Neuronal stem cell (in vitro differentiated cells): ENCODE results near the gene KLHL2.
A peak's percentile ranks its signal among the peaks of the same experiment; 100 is the strongest.

Source experiments
- DNase-seq: peaks from one replicate; pipeline ENCODE4 v3.0.0-alpha.2; 2013; ENCODE audit warnings: low spot score
- H2AFZ ChIP-seq: one replicate; pipeline ENCODE4 v1.6.1; 2013; ENCODE audit warnings: mild to moderate bottlenecking, low read length, inconsistent platforms
- H2AK5ac ChIP-seq: 2 replicates; pipeline ENCODE4 v1.6.1; 2013; ENCODE audit warnings: low read depth, mild to moderate bottlenecking, inconsistent platforms, low read length, moderate library complexity, mixed read lengths
- H2BK120ac ChIP-seq: 2 replicates; pipeline ENCODE4 v1.6.1; 2013; ENCODE audit warnings: low read depth, mild to moderate bottlenecking, inconsistent platforms, low read length, moderate library complexity, mixed read lengths
- H2BK12ac ChIP-seq: one replicate; pipeline ENCODE4 v1.6.1; 2013; ENCODE audit warnings: low read length, inconsistent platforms
- H2BK15ac ChIP-seq: 2 replicates; pipeline ENCODE4 v1.6.1; 2013; ENCODE audit warnings: mild to moderate bottlenecking, low read length, inconsistent platforms, mixed read lengths
- H2BK5ac ChIP-seq: one replicate; pipeline ENCODE4 v1.6.1; 2013; ENCODE audit warnings: inconsistent platforms, mild to moderate bottlenecking, low read length, moderate library complexity
- H3K14ac ChIP-seq: one replicate; pipeline ENCODE4 v1.6.1; 2013; ENCODE audit warnings: low read length, inconsistent platforms
- H3K18ac ChIP-seq: 2 replicates; pipeline ENCODE4 v1.6.1; 2013; ENCODE audit warnings: low read length, inconsistent platforms
- H3K23ac ChIP-seq: 2 replicates; pipeline ENCODE4 v1.6.1; 2013; ENCODE audit warnings: low read depth, mild to moderate bottlenecking, mixed read lengths, low read length, inconsistent platforms; ENCODE audit not compliant: poor library complexity
- H3K27ac ChIP-seq: replicated peaks from 3 replicates; pipeline ENCODE4 v1.5.1; 2013; ENCODE audit warnings: low read length, inconsistent platforms
- H3K27me3 ChIP-seq, 3 experiments: 2 replicates each; pipeline ENCODE4 v1.6.1; 2013; ENCODE audit warnings: low read length in 3 of 3, mild to moderate bottlenecking in 2 of 3, inconsistent platforms in 1 of 3, low read depth in 1 of 3, mixed read lengths in 1 of 3, moderate library complexity in 1 of 3; ENCODE audit not compliant: control insufficient read depth in 3 of 3, insufficient read depth in 3 of 3
- H3K36me3 ChIP-seq, 2 donors: replicated peaks in 1 of 2; 2 replicates each; pipeline ENCODE4 v1.6.1; 2013; ENCODE audit warnings: low read length in 2 of 2; ENCODE audit not compliant: control insufficient read depth in 2 of 2, insufficient read depth in 2 of 2
- H3K4ac ChIP-seq: 2 replicates; pipeline ENCODE4 v1.6.1; 2013; ENCODE audit warnings: inconsistent platforms, mild to moderate bottlenecking, low read length, moderate library complexity
- H3K4me1 ChIP-seq, 2 donors: 1 replicate in 1 of 2; 2 replicates in 1 of 2; pipeline ENCODE4 v1.6.1; 2013; ENCODE audit warnings: low read length in 2 of 2, low read depth in 1 of 2; ENCODE audit not compliant: control insufficient read depth in 2 of 2, insufficient read depth in 1 of 2
- H3K4me2 ChIP-seq: one replicate; pipeline ENCODE4 v1.6.1; 2013; ENCODE audit warnings: mild to moderate bottlenecking, low read length, inconsistent platforms; ENCODE audit not compliant: insufficient read depth, poor library complexity, severe bottlenecking
- H3K4me3 ChIP-seq, 2 donors: 2 replicates each; pipeline ENCODE4 v1.5.1; 2013; ENCODE audit warnings: low read length in 2 of 2, mild to moderate bottlenecking in 2 of 2, inconsistent platforms in 1 of 2, moderate library complexity in 1 of 2
- H3K79me1 ChIP-seq: one replicate; pipeline ENCODE4 v1.6.1; 2013; ENCODE audit warnings: low read depth, mild to moderate bottlenecking, inconsistent platforms, low read length, moderate library complexity
- H3K9ac ChIP-seq: one replicate; pipeline ENCODE4 v1.6.1; 2013; ENCODE audit warnings: mild to moderate bottlenecking, low read depth, low read length, inconsistent platforms; ENCODE audit not compliant: poor library complexity
- H3K9me3 ChIP-seq, 2 donors: replicated peaks in 1 of 2; 2 replicates each; pipeline versions ENCODE3 to v1.6.1; 2013; ENCODE audit warnings: low read length in 2 of 2, mild to moderate bottlenecking in 2 of 2, inconsistent platforms in 1 of 2, low read depth in 1 of 2, mixed read lengths in 1 of 2, moderate library complexity in 1 of 2; ENCODE audit not compliant: control insufficient read depth in 2 of 2, insufficient read depth in 1 of 2
- H4K8ac ChIP-seq: one replicate; pipeline ENCODE4 v1.6.1; 2013; ENCODE audit warnings: low read depth, mild to moderate bottlenecking, inconsistent platforms, low read length, moderate library complexity
- H4K91ac ChIP-seq: one replicate; pipeline ENCODE4 v1.6.1; 2013; ENCODE audit warnings: low read length, low read depth, mild to moderate bottlenecking, inconsistent platforms; ENCODE audit not compliant: poor library complexity
- WGBS, 2 donors: extraction: QIAGEN DNeasy Blood & Tissue Kit; methylation state at CpG; one replicate each; pipeline ENCODE4 v1.1.7; 2013; ENCODE audit warnings: missing lambda C conversion rate in 2 of 2, mixed read lengths in 1 of 2; ENCODE audit not compliant: insufficient read length in 2 of 2, insufficient replicate concordance in 1 of 2; ENCODE audit errors: extremely low coverage in 2 of 2; 5-methylcytosine and 5-hydroxymethylcytosine counted together

Gene KLHL2

DNA sequence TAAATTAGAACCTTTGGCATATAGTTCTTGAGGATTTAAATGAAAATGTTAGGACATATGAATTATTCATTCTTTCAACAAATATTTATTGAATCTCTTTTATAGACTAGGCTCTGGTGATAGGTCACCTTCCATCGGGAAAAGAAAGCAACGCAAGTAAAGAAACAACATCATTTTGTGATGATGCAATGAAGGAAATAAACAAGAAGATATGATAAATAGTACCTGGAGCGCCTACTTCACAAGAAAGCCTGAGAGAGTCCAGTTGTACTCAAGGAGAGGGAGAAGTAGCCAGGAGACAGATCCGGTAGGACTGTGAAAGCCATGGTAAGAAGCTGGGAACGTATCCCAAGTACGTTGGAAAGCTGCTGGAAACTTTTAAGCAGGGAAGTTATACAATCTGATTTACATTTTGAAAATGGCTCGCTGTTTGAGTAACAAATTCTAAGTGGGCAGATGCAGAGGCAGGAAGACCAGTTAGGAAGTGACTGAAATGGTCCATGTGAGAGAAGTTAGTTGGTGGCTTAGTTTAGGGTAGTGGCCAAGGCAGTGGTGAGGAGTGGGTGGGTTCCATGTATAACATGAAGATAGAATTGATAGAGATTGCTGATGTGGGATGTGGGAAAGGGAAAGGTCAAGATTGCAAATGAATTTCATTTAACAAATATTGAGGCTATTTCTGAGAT, 153.8 kb downstream of the KLHL2 start:
- H2BK12ac ChIP-seq, result no peak overlapping the region
- no peak overlapping the region for H3K4ac ChIP-seq
- H3K18ac ChIP-seq, result no peak overlapping the region

DNA sequence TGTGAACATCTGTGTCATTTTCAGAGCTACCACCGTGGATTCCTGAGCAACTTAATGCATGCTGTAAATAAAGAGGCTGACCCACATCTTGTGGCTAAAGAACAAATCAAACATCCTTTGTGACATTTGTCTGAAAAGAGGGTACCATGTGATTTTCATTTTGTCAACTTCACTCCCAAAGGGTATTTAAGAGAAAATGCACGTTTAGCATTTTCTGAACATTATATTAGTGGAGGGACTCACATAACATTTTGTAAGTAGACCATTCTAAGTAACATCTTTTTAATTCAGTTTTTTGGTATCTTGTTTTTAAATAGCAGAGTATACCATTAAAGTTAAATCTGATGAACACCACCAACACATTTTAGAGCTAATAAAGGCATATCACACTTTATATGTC, 154.4 kb downstream of the KLHL2 start:
- Histone ChIP-seq H2AK5ac (no peak overlapping the region), H3K4me3 (no peak overlapping the region), H2AFZ (no peak overlapping the region), H3K23ac (no peak overlapping the region), H2BK5ac (no peak overlapping the region), H4K8ac (no peak overlapping the region), H3K4ac (no peak overlapping the region), H2BK12ac (no peak overlapping the region), H3K36me3 (no peaks in the 10 kb centered on the region), H2BK120ac (no peak overlapping the region), H3K14ac (no peak overlapping the region), H3K9me3 (no peaks in the 10 kb centered on the region), H3K79me1 (no peaks in the 10 kb centered on the region), H3K4me1 (peaks cover 0 to 2% of the 10 kb centered on the region in 2 donors), H3K27ac (no peak overlapping the region), H4K91ac (no peak overlapping the region), H3K18ac (no peak overlapping the region), H3K4me2 (no peak overlapping the region), H2BK15ac (no peak overlapping the region), H3K27me3 (no peaks in the 10 kb centered on the region), H3K9ac (no peak overlapping the region)
- no CpG with 5 or more reads among the region's 2 CpGs for WGBS, 2 donors
- DNase-seq, result no peak

More for the DNA sequence above, 153.8 kb downstream of the KLHL2 start:
- Histone ChIP-seq H3K27ac (no peak overlapping the region), H4K8ac (no peak overlapping the region), H3K4me1 (peaks cover 0 to 2% of the 10 kb centered on the region in 2 donors), H4K91ac (no peak overlapping the region), H3K9me3 (no peaks in the 10 kb centered on the region), H3K4me2 (no peak overlapping the region), H2BK5ac (no peak overlapping the region), H2AFZ (no peak overlapping the region), H3K79me1 (no peaks in the 10 kb centered on the region), H3K27me3 (no peaks in the 10 kb centered on the region), H3K23ac (no peak overlapping the region), H3K4me3 (no peak overlapping the region), H3K14ac (no peak overlapping the region), H2BK120ac (no peak overlapping the region), H2AK5ac (no peak overlapping the region), H2BK15ac (no peak overlapping the region), H3K9ac (no peak overlapping the region), H3K36me3 (no peaks in the 10 kb centered on the region)
- no peak for DNase-seq
- WGBS, 2 donors, result no CpG with 5 or more reads among the region's 7 CpGs

DNA sequence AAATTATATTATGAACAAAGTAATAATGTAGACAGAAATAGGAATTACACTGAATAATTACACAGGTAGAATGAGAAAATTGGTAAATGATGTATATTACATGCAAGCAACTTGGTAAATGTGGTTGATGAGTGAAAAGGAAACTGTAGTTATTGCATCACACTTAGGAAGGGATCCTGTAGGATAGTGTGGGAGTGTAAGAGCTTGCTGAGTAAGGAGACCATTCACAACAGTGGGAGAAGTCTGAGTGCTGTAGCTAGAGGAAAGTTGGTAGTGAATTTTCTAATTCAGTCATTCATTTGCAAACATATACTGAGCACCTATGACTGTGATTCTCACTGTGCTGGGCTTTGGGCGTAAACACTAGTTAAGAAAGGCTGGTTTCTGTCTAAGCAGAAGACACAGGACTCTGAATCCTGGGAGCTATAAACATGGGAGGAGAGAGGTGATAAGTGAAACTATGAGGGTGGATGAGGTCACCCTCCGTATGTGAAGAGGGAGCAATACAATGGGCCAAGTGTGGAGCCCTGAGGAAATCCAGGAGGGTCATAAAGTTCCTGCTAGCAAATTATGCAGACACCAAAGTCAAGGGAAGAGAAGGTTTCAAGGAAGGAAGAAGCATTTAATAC, 157.2 kb downstream of the KLHL2 start:
- no peak overlapping the region for H3K4me3 ChIP-seq
- H3K27me3 ChIP-seq, result no peaks in the 10 kb centered on the region
- no peak overlapping the region for H2BK5ac ChIP-seq
- no peaks in the 10 kb centered on the region for H3K9me3 ChIP-seq
- no peak overlapping the region for H3K18ac ChIP-seq
- H2BK120ac ChIP-seq, result no peak overlapping the region
- H3K9ac ChIP-seq, result no peak overlapping the region
- no peak overlapping the region for H2AK5ac ChIP-seq
- no CpG with 5 or more reads among the region's 2 CpGs for WGBS, 2 donors
- H3K79me1 ChIP-seq, result no peaks in the 10 kb centered on the region
- H2BK12ac ChIP-seq, result no peak overlapping the region
- no peak for DNase-seq
- no peak overlapping the region for H3K14ac ChIP-seq
- H2BK15ac ChIP-seq, result no peak overlapping the region
- H3K4me1 ChIP-seq, result no peaks in the 10 kb centered on the region
- no peak overlapping the region for H4K8ac ChIP-seq
- no peak overlapping the region for H3K23ac ChIP-seq
- H3K4me2 ChIP-seq, result no peak overlapping the region
- H3K27ac ChIP-seq, result no peak overlapping the region
- H4K91ac ChIP-seq, result no peak overlapping the region
- no peaks in the 10 kb centered on the region for H3K36me3 ChIP-seq
- no peak overlapping the region for H2AFZ ChIP-seq
- no peak overlapping the region for H3K4ac ChIP-seq

DNA sequence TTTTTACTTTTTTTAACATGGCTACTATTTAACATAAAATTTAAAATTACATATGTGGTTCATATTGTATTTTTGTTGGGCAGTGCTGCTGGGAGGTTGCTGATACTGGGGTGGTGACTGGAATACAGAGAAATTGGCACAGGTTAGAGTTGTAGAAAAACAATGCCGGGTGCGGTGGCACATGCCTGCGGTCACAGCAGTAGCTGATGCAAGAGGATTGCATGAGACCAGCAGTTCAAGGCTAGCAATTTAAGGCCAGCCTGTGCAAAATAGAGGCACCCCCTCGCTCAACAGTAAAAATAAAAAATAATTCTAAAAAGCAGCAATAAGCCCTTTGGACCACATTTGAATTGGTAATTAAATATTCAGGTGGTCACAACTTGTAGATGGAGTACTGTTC, 159.7 kb downstream of the KLHL2 start:
- no peak for DNase-seq
- Histone ChIP-seq H4K8ac (no peak overlapping the region), H3K4me1 (no peaks in the 10 kb centered on the region), H3K23ac (no peak overlapping the region), H3K79me1 (no peaks in the 10 kb centered on the region), H3K4ac (no peak overlapping the region), H2BK120ac (no peak overlapping the region), H3K27ac (no peak overlapping the region), H3K4me3 (no peak overlapping the region), H2BK15ac (no peak overlapping the region), H3K27me3 (no peaks in the 10 kb centered on the region), H2AK5ac (no peak overlapping the region), H3K9ac (no peak overlapping the region), H3K14ac (peak overlapping the region; percentile 75), H4K91ac (no peak overlapping the region), H3K36me3 (no peaks in the 10 kb centered on the region), H2BK5ac (no peak overlapping the region), H2BK12ac (no peak overlapping the region), H3K4me2 (no peak overlapping the region), H3K9me3 (no peaks in the 10 kb centered on the region), H2AFZ (no peak overlapping the region), H3K18ac (no peak overlapping the region)
- no CpG with 5 or more reads among the region's 4 CpGs for WGBS, 2 donors
